OCI-LY7 (cell line): ENCODE data around the gene PPP2R3A. TPM values are rescaled to one million over a fixed set of nuclear protein-coding genes. Genes with fewer than 3 reads are reported as not detected.

Source experiments
- BruUV-seq: library from RNA; stranded (reverse); fragments of 400-500 nt; replicated peaks from 2 replicates; lab custom pipeline; 2021; lab: Mats Ljungman, UMichigan
- CTCF ChIA-PET: fragments of 300-600 bp; sonication (Branson Sonifier 250); formaldehyde crosslinking; loops from one replicate; lab custom pipeline; 2022; ENCODE audit warnings: antibody characterized with exemption; ENCODE audit not compliant: unreplicated experiment; lab: Charles Lee
- POLR2A ChIA-PET: fragments of 300-600 bp; sonication (Branson Sonifier 250); formaldehyde crosslinking; loops from one replicate; lab custom pipeline; 2022; ENCODE audit warnings: antibody characterized with exemption; lab: Charles Lee
- DNase-seq: peaks from one replicate; pipeline ENCODE4 v3.0.0-alpha.2; 2015; ENCODE audit warnings: low spot score
- H2AFZ ChIP-seq: fragments of 200-600 bp; sonication (generic), shearing (Covaris generic); 2 replicates; pipeline ENCODE4 v1.6.1; 2014; ENCODE audit warnings: mild to moderate bottlenecking, antibody characterized with exemption, low read length, moderate library complexity
- H3K27ac ChIP-seq: fragments of 200-600 bp; sonication (generic); 2 replicates; pipeline ENCODE4 v1.5.1; 2014; ENCODE audit warnings: mixed run types, low read depth, mild to moderate bottlenecking, moderate library complexity, low read length, inconsistent platforms; ENCODE audit not compliant: poor library complexity, severe bottlenecking
- H3K36me3 ChIP-seq: fragments of 200-600 bp; sonication (generic); 2 replicates; pipeline ENCODE4 v1.6.1; 2014; ENCODE audit warnings: mild to moderate bottlenecking, antibody characterized with exemption, low read length, moderate library complexity, mixed read lengths; ENCODE audit not compliant: insufficient read depth
- H3K4me1 ChIP-seq: fragments of 200-600 bp; sonication (generic); 2 replicates; pipeline ENCODE4 v1.5.1; 2014; ENCODE audit warnings: mild to moderate bottlenecking, low read length; ENCODE audit not compliant: insufficient read depth, poor library complexity, severe bottlenecking
- H3K4me2 ChIP-seq: fragments of 200-600 bp; sonication (generic); 2 replicates; pipeline ENCODE4 v1.6.1; 2014; ENCODE audit warnings: mild to moderate bottlenecking, low read length
- H3K4me3 ChIP-seq: fragments of 200-600 bp; sonication (generic); 2 replicates; pipeline ENCODE4 v1.5.1; 2014; ENCODE audit warnings: mild to moderate bottlenecking, low read depth, low read length; ENCODE audit not compliant: poor library complexity, severe bottlenecking
- H3K79me2 ChIP-seq: fragments of 200-600 bp; sonication (generic); 2 replicates; pipeline ENCODE4 v1.6.1; 2016; ENCODE audit warnings: low read depth, mild to moderate bottlenecking, low read length, moderate library complexity, mixed read lengths; ENCODE audit not compliant: insufficient read depth
- H3K9me2 ChIP-seq: fragments of 200-600 bp; sonication (generic); 2 replicates; pipeline ENCODE4 v1.6.1; 2016; ENCODE audit warnings: mild to moderate bottlenecking, low read length, mixed read lengths; ENCODE audit not compliant: insufficient read depth
- H3K9me3 ChIP-seq: fragments of 200-600 bp; sonication (generic); 2 replicates; pipeline ENCODE4 v1.6.1; 2014; ENCODE audit warnings: mild to moderate bottlenecking, mixed run types, low read length, mixed read lengths
- H4K20me1 ChIP-seq: fragments of 200-600 bp; sonication (generic); 2 replicates; pipeline ENCODE4 v1.6.1; 2014; ENCODE audit warnings: mild to moderate bottlenecking, antibody characterized with exemption, low read length, moderate library complexity, mixed read lengths; ENCODE audit not compliant: insufficient read depth
- CTCF ChIP-seq: fragments of 200-600 bp; sonication (generic); conservative IDR thresholded peaks from 2 replicates; pipeline ENCODE4 v1.5.1; 2014; ENCODE audit warnings: mild to moderate bottlenecking, antibody characterized with exemption, low read length, moderate library complexity, mixed read lengths
- EZH2phosphoT487 ChIP-seq: fragments of 200-600 bp; sonication (generic); IDR thresholded peaks from 2 replicates; pipeline ENCODE4 v1.6.1; 2018; ENCODE audit warnings: low read depth, borderline replicate concordance, mild to moderate bottlenecking, mixed run types, antibody characterized with exemption, low read length, moderate library complexity, mixed read lengths
- intact Hi-C: fragments of 100-400 bp; cut with micrococcal nuclease; formaldehyde crosslinking; loops from one replicate; pipeline ENCODE4 v1.10.0; 2022; ENCODE audit not compliant: unreplicated experiment
- total RNA-seq, 2 experiments: library from RNA; depleted of rRNA in 1 of 2; stranded (reverse); fragments of >200 nt in 1 of 2; shearing (Covaris generic) in 1 of 2; gene quantifications; 2 replicates each; pipeline ENCODE4 v1.2.3, GENCODE V29; 2014 to 2022

PPP2R3A gene
- total RNA-seq, 2 experiments from 2014 or later = 0.22 to 0.27 TPM

GRCh38 chr3:136018876-136019275, 53.3 kb downstream of the PPP2R3A start:
- no peaks in the 10 kb centered on the region for H3K9me3 ChIP-seq

GRCh38 chr3:136021803-136022202, 56.3 kb downstream of the PPP2R3A start:
- ChIA-PET CTCF (no interaction called here), POLR2A (no interaction called here)
- Histone ChIP-seq H3K9me2 (no peaks in the 10 kb centered on the region), H3K4me3 (no peak overlapping the region), H2AFZ (no peak overlapping the region), H3K79me2 (no peaks in the 10 kb centered on the region), H3K36me3 (no peaks in the 10 kb centered on the region), H3K27ac (no peak overlapping the region), H3K9me3 (no peaks in the 10 kb centered on the region), H3K4me1 (no peaks in the 10 kb centered on the region), H3K4me2 (no peak overlapping the region), H4K20me1 (no peaks in the 10 kb centered on the region; the same call in 1 of the 2 replicates)
- DNase-seq = no peak
- TF ChIP-seq CTCF = no peak
- no peak for TF ChIP-seq EZH2phosphoT487
- no TSS peak for BruUV-seq
- intact Hi-C loops = no loop called here

More at GRCh38 chr3:136018876-136019275, 53.3 kb downstream of the PPP2R3A start:
- no TSS peak for BruUV-seq
- H3K9me2 ChIP-seq = no peaks in the 10 kb centered on the region
- H3K4me2 ChIP-seq = no peak overlapping the region
- H3K4me3 ChIP-seq = no peak overlapping the region
- no peak for TF ChIP-seq CTCF
- no peak for TF ChIP-seq EZH2phosphoT487
- ChIA-PET POLR2A (interaction anchor here (0.6 to 1.1 kb wide), 2 partner anchors 16 to 1121 kb away, joined by 3 read pairs; no protein-coding TSS in a partner anchor), CTCF (no interaction called here)
- no peaks in the 10 kb centered on the region; the same call in 1 of the 2 replicates for H4K20me1 ChIP-seq
- intact Hi-C loops = no loop called here
- no peaks in the 10 kb centered on the region for H3K4me1 ChIP-seq
- H3K27ac ChIP-seq = no peak overlapping the region
- H2AFZ ChIP-seq = no peak overlapping the region
- no peak for DNase-seq
- no peaks in the 10 kb centered on the region for H3K36me3 ChIP-seq
- no peaks in the 10 kb centered on the region for H3K79me2 ChIP-seq

GRCh38 chr3:136022529-136023263, 57.2 kb downstream of the PPP2R3A start:
- Histone ChIP-seq H3K9me3 (no peaks in the 10 kb centered on the region), H3K27ac (no peak overlapping the region), H3K79me2 (no peaks in the 10 kb centered on the region), H3K9me2 (no peaks in the 10 kb centered on the region), H3K4me2 (no peak overlapping the region), H2AFZ (no peak overlapping the region), H3K36me3 (no peaks in the 10 kb centered on the region), H4K20me1 (no peaks in the 10 kb centered on the region; the same call in 1 of the 2 replicates), H3K4me3 (no peak overlapping the region), H3K4me1 (no peaks in the 10 kb centered on the region)
- no peak for TF ChIP-seq CTCF
- intact Hi-C loops = no loop called here
- BruUV-seq = no TSS peak
- ChIA-PET CTCF (no interaction called here), POLR2A (no interaction called here)
- DNase-seq = no peak
